SU-DHL-6 (cell line): ENCODE data around the gene GALNT11.

Experiments used
- H2AFZ ChIP-seq: fragments of 200-600 bp; sonication (generic); 2 replicates; pipeline ENCODE4 v1.6.1; 2014; ENCODE audit warnings: low read depth, mild to moderate bottlenecking, moderate library complexity, mixed read lengths, antibody characterized with exemption, low read length; ENCODE audit not compliant: severe bottlenecking
- H3F3A ChIP-seq: fragments of 200-600 bp; shearing (Covaris generic); 2 replicates; pipeline ENCODE4 v1.6.0; 2016; ENCODE audit warnings: antibody characterized with exemption, mild to moderate bottlenecking; ENCODE audit not compliant: insufficient read depth
- H3K27ac ChIP-seq: fragments of 200-600 bp; sonication (generic); 2 replicates; pipeline ENCODE4 v1.5.1; 2016; ENCODE audit warnings: low read depth, mild to moderate bottlenecking, low read length, moderate library complexity, mixed read lengths
- H3K27me3 ChIP-seq: fragments of 200-600 bp; sonication (generic), shearing (Covaris generic); 2 replicates; pipeline ENCODE4 v1.6.0; 2014; ENCODE audit warnings: mild to moderate bottlenecking, low read length
- H3K36me3 ChIP-seq: fragments of 200-600 bp; sonication (generic); 2 replicates; pipeline ENCODE4 v1.6.1; 2014; ENCODE audit warnings: mild to moderate bottlenecking, low read length, mixed read lengths
- H3K4me2 ChIP-seq: fragments of 300-600, 200-600 bp; shearing (Covaris generic), sonication (generic); 2 replicates; pipeline ENCODE4 v1.6.0; 2014; ENCODE audit warnings: low read length, low read depth, mild to moderate bottlenecking; ENCODE audit not compliant: poor library complexity, severe bottlenecking
- H3K4me3 ChIP-seq: fragments of 200-600 bp; sonication (generic); 2 replicates; pipeline ENCODE4 v1.5.1; 2014; ENCODE audit warnings: antibody characterized with exemption, low read length, mild to moderate bottlenecking, mixed read lengths; ENCODE audit not compliant: insufficient read depth, poor library complexity, severe bottlenecking
- H3K79me2 ChIP-seq: fragments of 200-600 bp; sonication (generic); 2 replicates; pipeline ENCODE4 v1.6.1; 2014; ENCODE audit warnings: mild to moderate bottlenecking, low read length, moderate library complexity; ENCODE audit not compliant: insufficient read depth
- H3K9ac ChIP-seq: fragments of 200-600 bp; sonication (generic); 2 replicates; pipeline ENCODE4 v1.7.0; 2014; ENCODE audit warnings: mild to moderate bottlenecking, low read length
- H3K9me2 ChIP-seq: fragments of 200-600 bp; sonication (generic); replicated peaks from 2 replicates; pipeline ENCODE4 v1.6.1; 2014; ENCODE audit warnings: low read length; ENCODE audit not compliant: insufficient read depth
- H3K9me3 ChIP-seq: fragments of 200-600 bp; sonication (generic); 2 replicates; pipeline ENCODE4 v1.6.1; 2014; ENCODE audit warnings: low read length, mixed read lengths; ENCODE audit not compliant: insufficient read depth
- H4K20me1 ChIP-seq: fragments of 200-600 bp; sonication (generic); 2 replicates; pipeline ENCODE4 v1.6.1; 2014; ENCODE audit warnings: low read depth, mild to moderate bottlenecking, antibody characterized with exemption, low read length, moderate library complexity, mixed read lengths
- EZH2phosphoT487 ChIP-seq: fragments of 200-600 bp; sonication (generic), shearing (Covaris generic); conservative IDR thresholded peaks from 2 replicates; pipeline ENCODE4 v1.6.1; 2018; ENCODE audit warnings: mild to moderate bottlenecking, antibody characterized with exemption, low read length, moderate library complexity, mixed read lengths
- TF ChIP-seq, protein P1 (sequence below): fragments of 200-600 bp; sonication (generic); IDR thresholded peaks from one replicate; pipeline ENCODE4 v1.5.1; 2017; ENCODE audit warnings: antibody characterized with exemption, mild to moderate bottlenecking, low read length, moderate library complexity; ENCODE audit not compliant: insufficient read depth, poor library complexity, severe bottlenecking

Gene GALNT11

DNA sequence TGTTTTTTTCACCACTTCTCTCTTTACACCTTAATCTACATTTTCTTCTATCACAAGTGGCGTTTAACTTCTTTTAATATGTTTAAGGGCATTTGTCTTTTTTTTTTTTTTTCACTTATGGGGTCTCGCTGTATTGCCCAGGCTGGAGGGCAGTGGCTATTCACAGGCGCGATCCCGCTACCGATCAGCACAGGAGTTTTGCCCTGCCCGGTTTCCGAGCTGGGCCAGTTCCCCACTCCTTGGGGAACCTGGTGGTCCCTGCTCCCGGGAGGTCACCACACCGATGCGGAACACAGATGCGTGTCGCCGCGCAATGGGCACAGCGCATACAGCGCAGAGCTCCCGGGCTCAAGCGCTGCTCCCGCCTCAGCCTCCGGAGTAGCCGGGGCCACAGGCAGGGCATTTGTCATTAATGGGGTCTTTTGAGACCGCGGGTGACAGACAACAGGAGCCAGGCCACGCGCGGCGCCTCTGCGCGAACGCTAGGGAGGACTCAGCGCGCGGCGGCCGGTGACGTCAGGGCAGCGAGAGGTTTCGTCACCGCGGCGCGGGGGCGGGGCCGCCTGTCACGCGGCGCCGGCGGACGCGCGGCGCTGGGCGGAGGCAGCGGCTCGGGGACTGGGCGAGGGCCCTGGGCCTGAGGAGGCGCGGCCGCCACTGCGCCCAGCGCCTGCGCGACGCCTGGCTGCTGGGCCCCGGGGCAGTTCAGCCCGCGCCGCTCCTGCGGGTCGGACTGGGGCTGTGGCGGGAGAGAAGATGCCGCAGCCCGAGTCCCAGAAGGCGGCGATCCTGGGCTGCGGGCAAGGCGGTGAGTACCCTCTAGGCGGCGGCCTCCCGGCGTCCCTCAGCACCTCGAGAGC lies at the start of gene GALNT11:
TSS of gene GALNT11 (plus strand) at position 598 of the 860 bp plus-strand sequence. CDS start 68,554 bp downstream, outside the sequence.
- Histone ChIP-seq H4K20me1 (no peaks in the 10 kb centered on the region), H3K36me3 (no peaks in the 10 kb centered on the region), H3K4me2 (no peak within 1 kb of the TSS), H3K4me3 (no peak within 1 kb of the TSS), H3K9me3 (no peaks in the 10 kb centered on the region), H3K79me2 (no peaks in the 10 kb centered on the region), H3F3A (no peaks in the 10 kb centered on the region), H3K9ac (no peak within 1 kb of the TSS), H3K27me3 (no peaks in the 10 kb centered on the region), H2AFZ (no peak within 1 kb of the TSS), H3K9me2 (no peaks in the 10 kb centered on the region), H3K27ac (no peak within 1 kb of the TSS)
- no peak for TF ChIP-seq EZH2phosphoT487
- TF ChIP-seq, protein P1, sequence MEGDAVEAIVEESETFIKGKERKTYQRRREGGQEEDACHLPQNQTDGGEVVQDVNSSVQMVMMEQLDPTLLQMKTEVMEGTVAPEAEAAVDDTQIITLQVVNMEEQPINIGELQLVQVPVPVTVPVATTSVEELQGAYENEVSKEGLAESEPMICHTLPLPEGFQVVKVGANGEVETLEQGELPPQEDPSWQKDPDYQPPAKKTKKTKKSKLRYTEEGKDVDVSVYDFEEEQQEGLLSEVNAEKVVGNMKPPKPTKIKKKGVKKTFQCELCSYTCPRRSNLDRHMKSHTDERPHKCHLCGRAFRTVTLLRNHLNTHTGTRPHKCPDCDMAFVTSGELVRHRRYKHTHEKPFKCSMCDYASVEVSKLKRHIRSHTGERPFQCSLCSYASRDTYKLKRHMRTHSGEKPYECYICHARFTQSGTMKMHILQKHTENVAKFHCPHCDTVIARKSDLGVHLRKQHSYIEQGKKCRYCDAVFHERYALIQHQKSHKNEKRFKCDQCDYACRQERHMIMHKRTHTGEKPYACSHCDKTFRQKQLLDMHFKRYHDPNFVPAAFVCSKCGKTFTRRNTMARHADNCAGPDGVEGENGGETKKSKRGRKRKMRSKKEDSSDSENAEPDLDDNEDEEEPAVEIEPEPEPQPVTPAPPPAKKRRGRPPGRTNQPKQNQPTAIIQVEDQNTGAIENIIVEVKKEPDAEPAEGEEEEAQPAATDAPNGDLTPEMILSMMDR, result no peak

DNA sequence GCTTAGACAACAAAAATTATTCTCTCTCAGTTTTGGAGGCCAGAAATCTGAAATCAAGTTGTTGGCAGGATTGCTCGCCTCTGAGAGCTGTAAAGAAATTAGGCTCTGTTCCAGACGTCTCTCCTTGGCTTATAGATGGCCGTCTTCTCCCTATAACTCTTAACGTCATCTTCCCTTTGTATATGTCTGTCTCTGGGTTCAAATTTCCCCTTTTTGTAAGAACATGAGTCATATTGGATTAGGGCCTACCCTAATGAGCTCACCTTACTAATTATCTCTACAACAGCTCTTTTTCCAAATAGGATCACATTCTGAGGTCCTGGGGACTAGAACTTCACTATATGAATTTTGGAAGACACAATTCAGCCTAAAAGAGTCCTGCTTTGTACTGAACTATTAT lies 46.9 kb upstream of the GALNT11 start:
- Histone ChIP-seq H4K20me1 (no peaks in the 10 kb centered on the region), H3K4me2 (no peak overlapping the region)
- TF ChIP-seq EZH2phosphoT487, result no peak
- TF ChIP-seq, protein P1, result no peak

DNA sequence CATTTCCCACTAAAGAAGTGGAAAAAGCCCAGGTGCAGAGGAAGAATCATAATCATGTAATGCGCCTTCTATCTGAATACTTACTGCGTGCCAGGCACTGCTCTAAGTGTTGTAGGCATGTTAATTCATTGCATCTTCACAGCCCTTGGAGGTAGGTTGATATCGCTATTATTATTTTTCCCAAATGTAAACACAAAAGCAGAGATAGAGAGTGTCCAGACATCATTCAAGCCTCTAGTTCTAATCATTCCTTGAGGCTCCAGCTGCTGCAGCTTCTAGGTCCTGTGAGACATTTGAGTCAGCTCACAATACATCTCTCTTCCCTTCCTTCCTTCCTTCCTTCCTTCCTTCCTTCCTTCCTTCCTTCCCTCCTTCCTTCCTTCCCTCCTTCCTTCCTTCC lies 44.3 kb upstream of the GALNT11 start:
- TF ChIP-seq, protein P1, result no peak
- TF ChIP-seq EZH2phosphoT487, result no peak
- H3K4me3 ChIP-seq, result no peak overlapping the region
- H4K20me1 ChIP-seq, result no peaks in the 10 kb centered on the region
- no peak overlapping the region for H3K27ac ChIP-seq
- H3K9me2 ChIP-seq, result no peaks in the 10 kb centered on the region
- H3F3A ChIP-seq, result no peaks in the 10 kb centered on the region
- H3K27me3 ChIP-seq, result no peaks in the 10 kb centered on the region
- no peaks in the 10 kb centered on the region for H3K36me3 ChIP-seq
- no peak overlapping the region for H2AFZ ChIP-seq
- H3K9me3 ChIP-seq, result no peaks in the 10 kb centered on the region
- H3K9ac ChIP-seq, result no peak overlapping the region
- no peak overlapping the region for H3K4me2 ChIP-seq
- H3K79me2 ChIP-seq, result no peaks in the 10 kb centered on the region

More for the DNA sequence above, 46.9 kb upstream of the GALNT11 start:
- no peak overlapping the region for H3K27ac ChIP-seq
- H3K36me3 ChIP-seq, result no peaks in the 10 kb centered on the region
- H3K9me3 ChIP-seq, result no peaks in the 10 kb centered on the region
- H3K9me2 ChIP-seq, result no peaks in the 10 kb centered on the region
- no peak overlapping the region for H2AFZ ChIP-seq
- H3K27me3 ChIP-seq, result no peaks in the 10 kb centered on the region
- H3K79me2 ChIP-seq, result no peaks in the 10 kb centered on the region
- no peak overlapping the region for H3K4me3 ChIP-seq
- H3K9ac ChIP-seq, result no peak overlapping the region
- H3F3A ChIP-seq, result no peaks in the 10 kb centered on the region
